ENCODE results near the gene DMWD.

Gene DMWD

DNA sequence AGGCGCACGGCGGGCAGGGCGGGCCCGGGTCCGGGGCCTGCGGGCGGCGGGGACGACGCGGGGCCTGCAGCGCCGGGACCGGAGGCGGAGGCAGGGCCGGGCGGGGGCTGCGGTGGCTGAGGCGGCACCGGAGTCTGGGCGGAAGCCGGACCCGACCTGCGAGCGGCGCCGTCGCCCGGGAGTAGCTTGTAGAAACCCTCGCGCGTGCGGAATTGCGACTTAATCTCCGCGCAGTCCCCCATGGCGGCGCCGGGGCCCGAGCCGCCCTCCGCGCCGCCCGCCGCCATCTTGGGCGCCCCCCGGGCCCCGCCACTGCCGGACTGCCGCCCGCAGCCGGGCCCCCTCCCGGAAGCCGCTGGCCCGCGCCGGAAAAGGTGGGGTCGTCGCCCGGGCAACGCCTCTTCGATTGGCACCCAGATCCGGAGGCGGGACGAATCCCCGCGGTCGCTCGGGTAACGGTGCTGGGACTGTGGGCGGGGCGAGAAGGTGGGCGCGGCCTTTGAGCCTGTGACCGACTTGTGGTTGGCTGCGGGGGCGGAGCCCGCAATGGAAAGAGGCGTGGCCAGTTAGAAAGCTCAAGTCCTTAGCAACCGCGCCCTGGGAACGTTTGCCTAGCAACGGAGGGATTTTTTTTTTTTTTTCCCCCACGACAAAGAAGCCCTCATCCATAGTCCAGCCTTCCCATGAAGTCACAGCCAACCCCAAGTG is at the start of gene DMWD:
Gene DMWD, minus strand, starts transcription at position 376 of the 708 bp plus-strand sequence. Its CDS starts 89 bp downstream, at position 287.
- peak; percentile 92 for DNase-seq

GRCh38 chr19:45842198-45842597 is 49.6 kb upstream of the DMWD start:
- no peak for DNase-seq

DNA sequence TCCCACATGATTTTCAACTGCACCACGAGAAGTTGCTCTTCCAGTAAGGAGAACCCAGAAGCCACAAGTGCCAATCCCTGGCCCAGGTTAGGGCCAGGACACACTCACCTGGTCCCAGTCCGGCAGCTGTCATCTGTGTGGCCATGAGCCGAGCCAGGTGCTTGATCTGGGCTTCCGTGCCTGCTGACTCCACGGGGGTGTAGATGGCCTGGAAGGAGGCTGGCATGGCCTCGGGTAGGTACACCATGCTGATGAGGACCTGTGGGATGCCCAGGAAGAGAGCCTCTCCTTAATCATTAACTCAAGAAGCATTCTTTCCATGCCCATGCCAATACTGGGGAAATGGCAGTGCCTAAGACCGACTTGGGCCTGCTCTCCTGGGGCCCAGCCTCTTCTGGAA is 42.3 kb upstream of the DMWD start:
- no peak for DNase-seq

GRCh38 chr19:45828945-45829344 is 36.3 kb upstream of the DMWD start:
- DNase-seq = no peak

GRCh38 chr19:45828523-45828922 is 35.9 kb upstream of the DMWD start:
- no peak for DNase-seq

DNA sequence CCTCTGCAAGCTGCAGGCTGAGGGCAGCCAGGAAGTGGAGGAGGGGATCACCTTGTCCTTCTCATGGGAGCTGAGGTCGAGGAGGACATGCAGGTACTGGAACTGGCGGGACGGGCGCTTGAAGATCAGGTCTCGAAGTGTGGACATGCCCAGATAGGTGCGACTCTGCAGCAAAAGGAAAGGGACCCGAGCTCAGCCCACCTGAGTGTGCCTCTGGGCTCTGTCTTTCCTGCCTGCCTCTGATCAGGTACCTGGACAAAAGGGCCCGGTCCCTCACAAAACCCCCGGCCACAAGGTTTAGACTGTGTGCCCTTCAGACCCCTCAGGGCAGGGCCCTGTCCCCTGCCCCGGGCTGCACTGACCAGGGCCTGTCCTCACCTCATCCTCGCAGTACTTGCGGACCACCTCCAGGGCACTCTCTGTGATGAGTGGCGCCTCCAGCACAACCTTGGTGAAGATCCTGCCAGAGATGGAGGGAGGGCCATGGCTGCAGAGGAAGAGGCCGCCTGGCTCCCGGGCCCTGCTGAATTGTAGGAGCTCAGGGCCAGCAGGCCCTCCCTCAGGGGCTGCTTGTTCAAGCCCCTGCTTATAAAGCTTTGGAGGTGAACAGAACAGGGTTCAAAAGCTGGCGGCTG is 34.9 kb upstream of the DMWD start:
- DNase-seq = no peak

- DNase-seq = no peak
Measured at GRCh38 chr19:45826934-45827333, 34.3 kb upstream of the DMWD start.

GRCh38 chr19:45825917-45826893 is 33.6 kb upstream of the DMWD start:
- no peak for DNase-seq

- DNase-seq = no peak
Measured at GRCh38 chr19:45825263-45825605, 32.6 kb upstream of the DMWD start.

- DNase-seq = no peak
Measured at GRCh38 chr19:45824531-45825262, 32.1 kb upstream of the DMWD start.

GRCh38 chr19:45824041-45824471 is 31.4 kb upstream of the DMWD start:
- peak; percentile 34 for DNase-seq

GRCh38 chr19:45823182-45823581 is 30.5 kb upstream of the DMWD start:
- DNase-seq = no peak

DNA sequence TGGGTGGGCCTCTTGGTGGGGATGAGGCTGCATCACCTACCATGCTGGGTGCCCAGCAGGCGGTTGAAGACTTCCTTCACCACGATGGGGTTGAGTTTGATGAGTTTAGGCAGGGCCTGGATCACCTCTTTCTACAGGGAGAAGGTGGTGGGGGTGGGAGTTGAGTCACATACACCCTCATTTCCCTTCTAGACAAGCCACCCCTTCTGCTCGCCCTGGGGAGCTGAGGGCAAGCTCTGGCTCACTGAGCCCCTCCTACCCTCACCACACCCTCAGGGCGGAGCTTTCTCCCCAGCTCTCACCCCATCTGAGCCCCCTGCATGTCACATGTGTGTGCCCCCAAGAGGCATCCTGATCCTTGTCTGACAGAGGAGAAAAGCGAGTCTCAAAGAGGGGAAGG is 30.1 kb upstream of the DMWD start:
- no peak for DNase-seq

GRCh38 chr19:45821570-45821969 is 28.9 kb upstream of the DMWD start:
- no peak for DNase-seq

- DNase-seq = no peak
Measured at GRCh38 chr19:45821103-45821521, 28.5 kb upstream of the DMWD start.

DNA sequence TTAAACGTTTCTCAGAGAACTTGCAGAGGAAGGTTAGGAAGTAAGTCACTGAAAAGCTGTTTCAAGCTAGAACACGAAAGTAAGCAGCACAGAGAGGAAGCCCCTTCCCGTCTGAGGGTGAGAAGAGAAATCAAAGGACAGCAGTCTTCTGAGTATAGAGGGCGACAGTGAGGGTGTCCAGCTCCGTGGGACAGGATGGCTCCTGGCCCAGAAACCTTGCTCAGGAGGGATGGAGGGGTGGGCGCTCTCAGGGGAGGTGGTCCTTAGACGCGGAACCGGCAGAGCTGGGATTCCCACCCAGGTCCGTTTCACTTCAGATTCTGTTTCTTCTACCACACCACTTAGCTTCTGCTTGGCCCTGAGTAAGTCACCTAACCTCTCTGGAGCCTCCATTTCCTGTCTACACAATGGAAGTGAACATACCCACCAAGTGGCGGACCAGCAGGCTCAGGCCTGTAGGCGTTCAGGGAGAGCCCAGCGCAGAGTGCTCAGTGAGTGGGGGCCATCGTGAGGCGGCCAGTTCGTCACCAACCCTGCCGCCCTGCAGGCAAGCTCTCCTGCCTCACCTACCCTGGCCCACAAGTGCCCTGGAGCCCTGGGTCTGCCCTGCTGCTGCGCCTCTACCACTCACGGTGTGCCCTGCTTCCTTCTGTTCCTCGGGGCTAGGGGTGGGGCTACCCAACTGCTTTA is 27.9 kb upstream of the DMWD start:
- DNase-seq = no peak

DNA sequence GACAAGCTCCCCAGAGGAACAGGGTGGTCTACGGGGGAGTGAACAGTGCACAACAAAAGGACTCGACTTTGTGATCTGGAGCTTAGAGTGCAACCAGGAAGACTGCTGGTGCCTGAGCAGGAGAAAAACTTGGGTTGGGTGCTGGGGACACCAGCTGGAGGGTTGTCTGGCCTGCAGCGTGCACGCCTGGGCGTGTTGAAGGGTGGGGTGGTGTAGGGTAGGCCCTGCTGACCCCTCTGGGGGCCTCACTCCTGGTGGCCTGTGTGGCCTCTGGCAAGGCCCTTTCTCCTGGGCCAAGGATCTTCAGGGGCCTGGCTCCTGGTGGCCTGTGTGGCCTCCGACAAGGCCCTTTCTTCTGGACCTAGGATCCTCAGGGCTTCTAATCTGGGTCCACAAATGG is 27.1 kb upstream of the DMWD start:
- no peak for DNase-seq

- DNase-seq = no peak
Measured at GRCh38 chr19:45817725-45818301, 25.2 kb upstream of the DMWD start.

DNA sequence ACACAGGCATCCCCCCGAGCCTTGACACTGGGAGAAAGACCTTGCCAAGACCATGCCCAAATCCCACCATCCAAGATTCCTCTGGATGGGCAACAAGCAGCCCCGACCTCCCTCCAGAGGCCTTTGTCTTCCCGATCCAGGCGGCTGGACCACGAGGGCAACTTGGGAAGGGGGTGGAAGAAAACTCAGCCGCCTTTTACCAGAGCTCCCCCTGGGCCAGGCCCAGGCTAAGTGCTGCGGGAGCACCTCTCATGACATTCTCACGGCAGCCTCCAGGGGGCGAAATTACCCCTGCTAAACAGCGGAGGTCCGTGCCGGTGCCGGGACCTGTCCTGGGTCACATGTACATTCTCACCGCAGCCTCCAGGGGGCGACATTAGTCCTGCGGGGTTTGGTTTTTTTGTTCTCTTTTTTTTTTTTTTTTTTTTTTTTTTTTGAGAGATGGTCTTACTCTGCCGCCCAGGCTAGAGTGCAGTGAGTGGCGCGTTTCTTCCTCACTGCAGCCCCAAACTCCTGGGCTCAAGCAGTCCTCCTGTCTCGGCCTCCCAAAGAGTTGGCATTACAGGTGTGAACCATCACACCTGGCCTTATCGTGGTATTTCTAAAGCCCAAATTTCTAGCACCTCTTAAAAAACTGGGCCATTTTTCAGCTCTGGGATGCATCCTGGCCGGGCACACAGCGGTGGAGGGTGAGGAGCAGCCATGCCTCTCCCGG is 24.5 kb upstream of the DMWD start:
- peak; percentile 66 for DNase-seq

DNA sequence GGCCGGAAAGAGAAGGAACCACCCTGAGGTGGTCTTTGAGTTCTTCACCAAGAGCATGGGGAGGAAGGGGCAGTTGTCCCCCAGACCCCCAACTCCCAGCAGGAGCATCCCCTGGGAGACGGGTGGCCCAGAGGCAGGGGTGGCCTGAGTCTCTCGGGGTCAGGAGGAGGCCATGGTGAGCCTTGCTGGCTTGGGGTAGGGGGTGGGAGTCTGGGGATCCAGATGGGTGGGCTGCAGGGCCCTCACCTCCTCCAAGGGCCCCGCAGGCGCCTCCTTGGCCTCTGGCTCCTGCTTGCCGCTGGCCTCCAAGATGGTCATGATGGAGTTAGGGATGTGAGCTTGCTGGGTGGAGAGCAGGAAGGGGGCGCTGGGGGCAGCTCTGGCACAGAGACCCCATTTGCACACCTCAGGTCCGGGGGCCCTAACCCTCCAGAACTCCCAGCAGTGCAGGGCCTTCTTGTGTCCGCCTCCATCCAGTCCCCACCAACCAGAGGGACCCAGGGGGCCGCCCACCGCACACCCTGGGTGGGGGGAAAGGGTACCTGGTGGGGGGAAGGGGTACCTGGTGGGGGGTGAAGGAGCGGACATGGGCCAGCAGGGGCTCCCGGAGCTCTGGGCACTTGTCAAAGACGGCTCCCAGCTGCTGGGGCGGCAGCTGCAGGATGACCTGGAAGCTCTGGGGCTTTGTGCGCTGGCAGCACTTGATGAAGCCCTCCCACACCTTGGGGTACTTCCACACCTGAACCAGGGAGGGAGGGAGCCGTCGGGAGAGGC is 23.8 kb upstream of the DMWD start:
- DNase-seq = no peak

Data from NCI-H2029 treated with DMSO at 0.1 percent for 48 hours (cell line).